Nephron progenitor cell (in vitro differentiated cells): ENCODE measurements around the gene ZNF579.

ENCODE experiments used
- DNase-seq: peaks from one replicate; pipeline ENCODE4 v3.0.0; 2021
- H3K27ac Mint-ChIP-seq: 2 replicates; pipeline ENCODE4 v1.8.0; 2021; ENCODE audit warnings: mild to moderate bottlenecking, moderate library complexity, mixed read lengths
- H3K27me3 Mint-ChIP-seq: 2 replicates; pipeline ENCODE4 v1.8.0; 2021; ENCODE audit warnings: mild to moderate bottlenecking, low read depth, mixed read lengths; ENCODE audit not compliant: poor library complexity
- H3K36me3 Mint-ChIP-seq: 2 replicates; pipeline ENCODE4 v1.8.0; 2021; ENCODE audit warnings: low read depth, mixed read lengths
- H3K4me1 Mint-ChIP-seq: 2 replicates; pipeline ENCODE4 v1.8.0; 2021; ENCODE audit warnings: mixed read lengths
- H3K4me3 Mint-ChIP-seq: 2 replicates; pipeline ENCODE4 v1.8.0; 2021; ENCODE audit warnings: mild to moderate bottlenecking, moderate library complexity, mixed read lengths
- H3K9me3 Mint-ChIP-seq: 2 replicates; pipeline ENCODE4 v1.8.0; 2021; ENCODE audit warnings: mild to moderate bottlenecking, moderate library complexity, mixed read lengths
- TF ChIP-seq, protein P1 (sequence below): fragments of 200-600 bp; sonication (generic); IDR thresholded peaks from 2 replicates; pipeline ENCODE4 v1.5.0; 2021; ENCODE audit warnings: antibody characterized with exemption

ZNF579 gene

DNA sequence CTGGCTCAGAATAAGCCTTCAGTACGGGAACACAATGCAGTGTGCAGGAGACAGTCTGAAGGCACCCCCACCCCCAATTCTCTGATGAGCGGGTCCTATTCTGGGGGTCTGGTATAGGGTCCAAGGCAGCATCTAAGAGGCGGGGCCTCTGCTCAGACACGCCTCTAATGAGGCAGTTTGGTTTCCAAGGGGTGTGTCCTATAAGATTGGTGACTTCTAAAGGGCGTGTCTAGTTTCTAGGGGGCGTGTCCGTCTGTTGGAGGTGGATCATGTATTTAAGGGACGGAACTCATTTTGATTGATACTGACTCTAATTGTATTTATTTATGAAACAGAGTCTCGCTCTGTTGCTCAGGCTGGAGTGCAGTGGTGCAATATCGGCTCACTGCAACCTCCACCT, 10.0 kb upstream of the ZNF579 start:
- H3K36me3 Mint-ChIP-seq = peaks cover 27% of the 10 kb centered on the region
- H3K27ac Mint-ChIP-seq = peak overlapping the region; percentile 83
- TF ChIP-seq, protein P1, sequence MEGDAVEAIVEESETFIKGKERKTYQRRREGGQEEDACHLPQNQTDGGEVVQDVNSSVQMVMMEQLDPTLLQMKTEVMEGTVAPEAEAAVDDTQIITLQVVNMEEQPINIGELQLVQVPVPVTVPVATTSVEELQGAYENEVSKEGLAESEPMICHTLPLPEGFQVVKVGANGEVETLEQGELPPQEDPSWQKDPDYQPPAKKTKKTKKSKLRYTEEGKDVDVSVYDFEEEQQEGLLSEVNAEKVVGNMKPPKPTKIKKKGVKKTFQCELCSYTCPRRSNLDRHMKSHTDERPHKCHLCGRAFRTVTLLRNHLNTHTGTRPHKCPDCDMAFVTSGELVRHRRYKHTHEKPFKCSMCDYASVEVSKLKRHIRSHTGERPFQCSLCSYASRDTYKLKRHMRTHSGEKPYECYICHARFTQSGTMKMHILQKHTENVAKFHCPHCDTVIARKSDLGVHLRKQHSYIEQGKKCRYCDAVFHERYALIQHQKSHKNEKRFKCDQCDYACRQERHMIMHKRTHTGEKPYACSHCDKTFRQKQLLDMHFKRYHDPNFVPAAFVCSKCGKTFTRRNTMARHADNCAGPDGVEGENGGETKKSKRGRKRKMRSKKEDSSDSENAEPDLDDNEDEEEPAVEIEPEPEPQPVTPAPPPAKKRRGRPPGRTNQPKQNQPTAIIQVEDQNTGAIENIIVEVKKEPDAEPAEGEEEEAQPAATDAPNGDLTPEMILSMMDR = no peak
- no peaks in the 10 kb centered on the region for H3K27me3 Mint-ChIP-seq
- peaks cover 48% of the 10 kb centered on the region for H3K4me1 Mint-ChIP-seq
- no peak overlapping the region for H3K4me3 Mint-ChIP-seq
- DNase-seq = no peak
- H3K9me3 Mint-ChIP-seq = no peaks in the 10 kb centered on the region

DNA sequence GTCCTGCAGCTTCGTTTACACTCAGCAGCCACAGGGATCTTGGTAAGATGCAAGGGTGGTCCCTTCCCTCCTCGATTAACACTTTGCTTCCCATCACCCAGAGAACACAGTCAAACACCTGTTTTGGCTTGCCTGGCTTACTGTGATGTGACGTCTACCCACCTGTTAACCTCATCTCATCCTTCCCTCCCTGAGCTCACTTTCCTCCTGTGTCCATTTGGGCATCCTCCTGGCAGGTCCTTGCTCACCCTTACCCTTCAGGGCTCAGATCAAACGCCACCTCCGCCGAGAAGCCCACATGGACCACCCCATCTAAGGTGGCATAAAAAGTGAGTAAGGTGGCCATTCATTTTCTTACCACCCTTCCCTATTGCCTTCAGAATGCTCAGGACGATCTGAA, 9.5 kb upstream of the ZNF579 start:
- TF ChIP-seq, protein P1 = no peak

DNA sequence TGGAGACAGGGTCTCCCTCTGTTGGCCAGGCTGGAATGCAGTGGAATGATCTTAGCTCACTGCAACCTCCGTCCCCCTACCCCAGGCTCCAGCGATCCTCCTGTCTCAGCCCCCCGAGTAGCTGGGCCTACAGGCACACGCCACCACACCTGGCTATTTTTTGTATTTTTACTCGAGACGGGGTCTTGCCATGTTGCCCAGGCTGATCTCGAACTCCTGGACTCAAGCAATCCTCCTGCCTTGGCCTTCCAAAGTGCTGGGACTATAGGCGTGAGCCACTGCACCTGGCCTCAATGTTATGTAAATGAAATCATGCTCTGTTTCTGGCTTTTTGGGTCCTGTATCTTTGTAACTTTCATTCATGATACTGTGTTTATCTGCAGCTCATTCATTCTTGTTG, 8.1 kb upstream of the ZNF579 start:
- H3K9me3 Mint-ChIP-seq = no peaks in the 10 kb centered on the region
- no peak overlapping the region for H3K4me3 Mint-ChIP-seq
- TF ChIP-seq, protein P1 = no peak
- H3K27ac Mint-ChIP-seq = no peak overlapping the region
- DNase-seq = no peak
- H3K4me1 Mint-ChIP-seq = peaks cover 61% of the 10 kb centered on the region
- peaks cover 13% of the 10 kb centered on the region for H3K36me3 Mint-ChIP-seq
- H3K27me3 Mint-ChIP-seq = no peaks in the 10 kb centered on the region

More for the DNA sequence above, 9.5 kb upstream of the ZNF579 start:
- Mint-ChIP-seq H3K9me3 (no peaks in the 10 kb centered on the region), H3K36me3 (peaks cover 22% of the 10 kb centered on the region), H3K27me3 (no peaks in the 10 kb centered on the region), H3K27ac (peak overlapping the region; percentile 83), H3K4me1 (peaks cover 53% of the 10 kb centered on the region), H3K4me3 (no peak overlapping the region)
- no peak for DNase-seq

- H3K27me3 Mint-ChIP-seq = no peaks in the 10 kb centered on the region
- TF ChIP-seq, protein P1 = no peak
- H3K27ac Mint-ChIP-seq = peak overlapping the region; percentile 94
- DNase-seq = peak; percentile 98
- peaks cover 9% of the 10 kb centered on the region for H3K36me3 Mint-ChIP-seq
- no peaks in the 10 kb centered on the region for H3K9me3 Mint-ChIP-seq
- peaks cover 64% of the 10 kb centered on the region for H3K4me1 Mint-ChIP-seq
- peak overlapping the region; percentile 82 for H3K4me3 Mint-ChIP-seq
Measured at GRCh38 chr19:55586976-55587668, 6.5 kb upstream of the ZNF579 start.

- peaks cover 66% of the 10 kb centered on the region for H3K4me1 Mint-ChIP-seq
- no peaks in the 10 kb centered on the region for H3K27me3 Mint-ChIP-seq
- DNase-seq = peak; percentile 89
- peak overlapping the region; percentile 96 for H3K27ac Mint-ChIP-seq
- H3K9me3 Mint-ChIP-seq = no peaks in the 10 kb centered on the region
- TF ChIP-seq, protein P1 = no peak
- H3K36me3 Mint-ChIP-seq = no peaks in the 10 kb centered on the region
- peak overlapping the region; percentile 82 for H3K4me3 Mint-ChIP-seq
Measured at GRCh38 chr19:55585658-55586339, 5.2 kb upstream of the ZNF579 start.
